ENCODE data around the gene TWF1. TPM values are rescaled to one million over a fixed set of nuclear protein-coding genes. Genes with fewer than 3 reads are reported as not detected.

The TWF1 gene
- total and polyA plus RNA-seq, 9 of the 15 experiments (the other 6 are each of a cell fraction or from before 2014, with no cell fraction given), result 10.3 to 29.4 (median 23.4) TPM

GRCh38 chr12:43805860-43806736 lies at the start of gene TWF1 (continued):
- TF ChIP-seq ZBTB33 (CRISPR knock-in tag; IDR thresholded peaks at IDR 0.05), result 0 out of 2 replicates have a peak, but pooled peaks have one; percentile 21
- TF ChIP-seq NRF1 (conservative IDR thresholded peaks at IDR 0.05 in 1 of 2, IDR thresholded peaks at IDR 0.05 in 1 of 2), result peak; percentile 11 to 33; a peak in 3 of 4 replicates
- peak; percentile 59 for TF ChIP-seq MAFG (tag; conservative IDR thresholded peaks at IDR 0.05)
- peak in 1 of 2 experiments; percentile 31 for TF ChIP-seq AFF1 (IDR thresholded peaks at IDR 0.05; ENCODE audit: low read depth in 1 of 2, partially characterized antibody in 2 of 2)
- no peak for TF ChIP-seq ZNF584 (CRISPR knock-in tag; IDR thresholded peaks at IDR 0.05; ENCODE audit: low read depth)
- TF ChIP-seq, protein P1, sequence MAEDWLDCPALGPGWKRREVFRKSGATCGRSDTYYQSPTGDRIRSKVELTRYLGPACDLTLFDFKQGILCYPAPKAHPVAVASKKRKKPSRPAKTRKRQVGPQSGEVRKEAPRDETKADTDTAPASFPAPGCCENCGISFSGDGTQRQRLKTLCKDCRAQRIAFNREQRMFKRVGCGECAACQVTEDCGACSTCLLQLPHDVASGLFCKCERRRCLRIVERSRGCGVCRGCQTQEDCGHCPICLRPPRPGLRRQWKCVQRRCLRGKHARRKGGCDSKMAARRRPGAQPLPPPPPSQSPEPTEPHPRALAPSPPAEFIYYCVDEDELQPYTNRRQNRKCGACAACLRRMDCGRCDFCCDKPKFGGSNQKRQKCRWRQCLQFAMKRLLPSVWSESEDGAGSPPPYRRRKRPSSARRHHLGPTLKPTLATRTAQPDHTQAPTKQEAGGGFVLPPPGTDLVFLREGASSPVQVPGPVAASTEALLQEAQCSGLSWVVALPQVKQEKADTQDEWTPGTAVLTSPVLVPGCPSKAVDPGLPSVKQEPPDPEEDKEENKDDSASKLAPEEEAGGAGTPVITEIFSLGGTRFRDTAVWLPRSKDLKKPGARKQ (CRISPR knock-in tag; IDR thresholded peaks at IDR 0.05), result no peak
- no peak for TF ChIP-seq ZNF57 (CRISPR knock-in tag; IDR thresholded peaks at IDR 0.05)
- TF ChIP-seq, protein P2, sequence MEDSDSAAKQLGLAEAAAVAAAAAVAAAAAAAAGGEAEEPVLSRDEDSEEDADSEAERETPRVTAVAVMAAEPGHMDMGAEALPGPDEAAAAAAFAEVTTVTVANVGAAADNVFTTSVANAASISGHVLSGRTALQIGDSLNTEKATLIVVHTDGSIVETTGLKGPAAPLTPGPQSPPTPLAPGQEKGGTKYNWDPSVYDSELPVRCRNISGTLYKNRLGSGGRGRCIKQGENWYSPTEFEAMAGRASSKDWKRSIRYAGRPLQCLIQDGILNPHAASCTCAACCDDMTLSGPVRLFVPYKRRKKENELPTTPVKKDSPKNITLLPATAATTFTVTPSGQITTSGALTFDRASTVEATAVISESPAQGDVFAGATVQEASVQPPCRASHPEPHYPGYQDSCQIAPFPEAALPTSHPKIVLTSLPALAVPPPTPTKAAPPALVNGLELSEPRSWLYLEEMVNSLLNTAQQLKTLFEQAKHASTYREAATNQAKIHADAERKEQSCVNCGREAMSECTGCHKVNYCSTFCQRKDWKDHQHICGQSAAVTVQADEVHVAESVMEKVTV (CRISPR knock-in tag; IDR thresholded peaks at IDR 0.05), result no peak
- TF ChIP-seq, protein P3, sequence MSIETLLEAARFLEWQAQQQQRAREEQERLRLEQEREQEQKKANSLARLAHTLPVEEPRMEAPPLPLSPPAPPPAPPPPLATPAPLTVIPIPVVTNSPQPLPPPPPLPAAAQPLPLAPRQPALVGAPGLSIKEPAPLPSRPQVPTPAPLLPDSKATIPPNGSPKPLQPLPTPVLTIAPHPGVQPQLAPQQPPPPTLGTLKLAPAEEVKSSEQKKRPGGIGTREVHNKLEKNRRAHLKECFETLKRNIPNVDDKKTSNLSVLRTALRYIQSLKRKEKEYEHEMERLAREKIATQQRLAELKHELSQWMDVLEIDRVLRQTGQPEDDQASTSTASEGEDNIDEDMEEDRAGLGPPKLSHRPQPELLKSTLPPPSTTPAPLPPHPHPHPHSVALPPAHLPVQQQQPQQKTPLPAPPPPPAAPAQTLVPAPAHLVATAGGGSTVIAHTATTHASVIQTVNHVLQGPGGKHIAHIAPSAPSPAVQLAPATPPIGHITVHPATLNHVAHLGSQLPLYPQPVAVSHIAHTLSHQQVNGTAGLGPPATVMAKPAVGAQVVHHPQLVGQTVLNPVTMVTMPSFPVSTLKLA (conservative IDR thresholded peaks at IDR 0.05), result peak; percentile 18 to 67; a peak in 3 of 4 replicates
- peak in 1 of 2 experiments; percentile 72; a peak in 1 of 4 replicates for TF ChIP-seq SRF (CRISPR knock-in tag; IDR thresholded peaks at IDR 0.05)
- no peak; the same call in 1 of the 2 replicates for TF ChIP-seq SMARCE1 (IDR thresholded peaks at IDR 0.05)
- peak; percentile 69; the same call in 1 of the 2 replicates for TF ChIP-seq ETS1 (conservative IDR thresholded peaks at IDR 0.05; ENCODE audit: control insufficient read depth, low read depth, low read length)
